GM19324 (cell line): Measurements from ENCODE around the gene TSHZ2.

Experiments used
- ATAC-seq: cut with Tn5 transposase; IDR thresholded peaks from one replicate; pipeline ENCODE4 v1.9.1; 2021; ENCODE audit warnings: mild to moderate bottlenecking, moderate library complexity; ENCODE audit not compliant: unreplicated experiment, low FRiP score

The TSHZ2 gene

GRCh38 chr20:53122853-53123252 lies 150.7 kb downstream of the TSHZ2 start:
- ATAC-seq, result no peak

GRCh38 chr20:53124075-53124551 lies 152.0 kb downstream of the TSHZ2 start:
- no peak for ATAC-seq

- no peak for ATAC-seq
Observed at GRCh38 chr20:53124803-53125202, 152.6 kb downstream of the TSHZ2 start.

GRCh38 chr20:53126185-53126584 lies 154.0 kb downstream of the TSHZ2 start:
- no peak for ATAC-seq

GRCh38 chr20:53127027-53127426 lies 154.9 kb downstream of the TSHZ2 start:
- no peak for ATAC-seq

- no peak for ATAC-seq
Observed at GRCh38 chr20:53128004-53128403, 155.8 kb downstream of the TSHZ2 start.

- ATAC-seq, result no peak
Observed at GRCh38 chr20:53129563-53129962, 157.4 kb downstream of the TSHZ2 start.

GRCh38 chr20:53130795-53131194 lies 158.6 kb downstream of the TSHZ2 start:
- no peak for ATAC-seq

GRCh38 chr20:53133125-53133524 lies 161.0 kb downstream of the TSHZ2 start:
- ATAC-seq, result no peak

GRCh38 chr20:53133628-53134027 lies 161.5 kb downstream of the TSHZ2 start:
- no peak for ATAC-seq

GRCh38 chr20:53136473-53136872 lies 164.3 kb downstream of the TSHZ2 start:
- ATAC-seq, result no peak

- peak; percentile 97 for ATAC-seq
Observed at GRCh38 chr20:53138454-53139262, 166.5 kb downstream of the TSHZ2 start.

GRCh38 chr20:53141201-53142050 lies 169.3 kb downstream of the TSHZ2 start:
- no peak for ATAC-seq

GRCh38 chr20:53142225-53143127 lies 170.3 kb downstream of the TSHZ2 start:
- no peak for ATAC-seq

- no peak for ATAC-seq
Observed at GRCh38 chr20:53146201-53146891, 174.2 kb downstream of the TSHZ2 start.

GRCh38 chr20:53148771-53149147 lies 176.6 kb downstream of the TSHZ2 start:
- no peak for ATAC-seq

- no peak for ATAC-seq
Observed at GRCh38 chr20:53149148-53149889, 177.2 kb downstream of the TSHZ2 start.

GRCh38 chr20:53149890-53150205 lies 177.7 kb downstream of the TSHZ2 start:
- ATAC-seq, result no peak

- ATAC-seq, result no peak
Observed at GRCh38 chr20:53150532-53150931, 178.4 kb downstream of the TSHZ2 start.
